GM12878 (cell line): ENCODE measurements around the gene DHX32. TPM values are rescaled to one million over a fixed set of nuclear protein-coding genes. Genes with fewer than 3 reads are reported as not detected.

Source experiments
- ATAC-seq: fragments of 200-7000 bp; cut with Tn5 transposase; 3 replicates; pipeline ENCODE4 v1.9.1; 2020; ENCODE audit warnings: mild to moderate bottlenecking, moderate library complexity
- BruUV-seq: library from RNA; stranded (reverse); fragments of 400-500 nt; replicated peaks from 2 replicates; lab custom pipeline; 2021; lab: Mats Ljungman, UMichigan
- CTCF ChIA-PET: fragments of 300-600 bp; sonication (Branson Sonifier 250); formaldehyde crosslinking; extraction: SDS; loops from one replicate; lab custom pipeline; 2021; ENCODE audit warnings: inconsistent platforms; lab: Yijun Ruan, JAX
- POLR2A ChIA-PET: fragments of 350-600 bp; formaldehyde crosslinking; extraction: SDS; loops from one replicate; lab custom pipeline; 2021; ENCODE audit warnings: inconsistent platforms; lab: Charles Lee
- RAD21 ChIA-PET: fragments of 300-600 bp; sonication (Branson Sonifier 250); formaldehyde crosslinking; loops from one replicate; lab custom pipeline; 2023; ENCODE audit warnings: antibody characterized with exemption; ENCODE audit not compliant: unreplicated experiment; lab: Charles Lee
- SMC1A ChIA-PET: fragments of 300-600 bp; sonication (Branson Sonifier 250); formaldehyde crosslinking; loops from one replicate; lab custom pipeline; 2023; ENCODE audit not compliant: unreplicated experiment, uncharacterized antibody; lab: Charles Lee
- DNase-seq: peaks from one replicate; pipeline ENCODE4 v3.0.0-alpha.2; 2011; ENCODE audit warnings: low read depth, low spot score
- FAIRE-seq: peaks from 3 replicates; lab custom pipeline; 2011; peaks lifted over from hg19 to GRCh38; lab: Jason Lieb, UNC
- H2AFZ ChIP-seq: 2 replicates; pipeline ENCODE4 v1.6.0; 2011; ENCODE audit warnings: low read depth, low read length, control low read depth; ENCODE audit not compliant: control insufficient read depth
- H3K27ac ChIP-seq: 2 replicates; pipeline ENCODE4 v1.5.1; 2011; ENCODE audit warnings: control low read depth; ENCODE audit not compliant: control insufficient read depth, insufficient read depth
- H3K27me3 ChIP-seq, 2 experiments: replicated peaks in 1 of 2; 2 replicates each; pipeline versions ENCODE4 v1.6.0 to v1.6.1; 2011; ENCODE audit warnings: low read length in 1 of 2; ENCODE audit not compliant: control insufficient read depth in 2 of 2, insufficient read depth in 2 of 2
- H3K36me3 ChIP-seq, 2 experiments: 2 replicates each; pipeline ENCODE4 v1.5.1; 2011; ENCODE audit warnings: low read length in 1 of 2; ENCODE audit not compliant: control insufficient read depth in 2 of 2, insufficient read depth in 2 of 2
- H3K4me1 ChIP-seq: 2 replicates; pipeline ENCODE4 v1.6.1; 2011; ENCODE audit warnings: mild to moderate bottlenecking, low read length, moderate library complexity, mixed read lengths; ENCODE audit not compliant: control insufficient read depth, insufficient read depth
- H3K4me2 ChIP-seq: 2 replicates; pipeline ENCODE4 v1.6.0; 2011; ENCODE audit warnings: control low read depth; ENCODE audit not compliant: control insufficient read depth, insufficient read depth
- H3K4me3 ChIP-seq: fragments of 200-600 bp; sonication (generic); 2 replicates; pipeline ENCODE4 v1.5.1; 2016
- H3K79me2 ChIP-seq: 2 replicates; pipeline ENCODE4 v1.6.0; 2011; ENCODE audit warnings: low read length; ENCODE audit not compliant: control insufficient read depth, insufficient read depth
- H3K9ac ChIP-seq: 2 replicates; pipeline ENCODE4 v1.8.0; 2011; ENCODE audit warnings: low read length, control low read depth, mixed read lengths; ENCODE audit not compliant: control insufficient read depth, insufficient read depth
- H3K9me3 ChIP-seq: replicated peaks from 3 replicates; pipeline ENCODE4 v1.5.1; 2011; ENCODE audit warnings: mild to moderate bottlenecking, low read length; ENCODE audit not compliant: control insufficient read depth, insufficient read depth
- H4K20me1 ChIP-seq: 2 replicates; pipeline ENCODE4 v1.6.0; 2011; ENCODE audit not compliant: control insufficient read depth, insufficient read depth
- CBFB ChIP-seq: IDR thresholded peaks from 2 replicates; pipeline ENCODE4 v1.6.1; 2016; ENCODE audit warnings: antibody characterized with exemption, low read depth
- JUND ChIP-seq: IDR thresholded peaks from 2 replicates; pipeline ENCODE4 v1.6.1; 2012; ENCODE audit warnings: low read depth, mild to moderate bottlenecking, low read length, improper control_type of control experiment, moderate library complexity
- KAT2A ChIP-seq: conservative IDR thresholded peaks from 2 replicates; pipeline ENCODE4 v1.6.1; 2011; ENCODE audit warnings: low read depth, low read length; ENCODE audit not compliant: control insufficient read depth
- PML ChIP-seq: IDR thresholded peaks from 2 replicates; pipeline ENCODE4 v1.6.1; 2012; ENCODE audit warnings: low read length, inconsistent platforms
- POU2F2 ChIP-seq: IDR thresholded peaks from 3 replicates; pipeline ENCODE4 v1.6.1; 2011; ENCODE audit warnings: low read depth, mild to moderate bottlenecking, low read length, borderline replicate concordance
- RAD21 ChIP-seq: IDR thresholded peaks from 2 replicates; pipeline ENCODE4 v1.6.1; 2011; ENCODE audit warnings: mild to moderate bottlenecking, low read depth, low read length, moderate library complexity; ENCODE audit not compliant: insufficient read depth
- ZNF24 ChIP-seq: fragments of 450-650 bp; IDR thresholded peaks from 2 replicates; pipeline ENCODE4 v1.6.1; 2017; ENCODE audit warnings: antibody characterized with exemption, mild to moderate bottlenecking
- WGBS: methylation state at CpG from one replicate; pipeline ENCODE4 v1.1.6; 2016; ENCODE audit warnings: low lambda C conversion rate; ENCODE audit not compliant: insufficient replicate concordance, insufficient coverage; ENCODE audit errors: missing lambda C conversion rate; 5-methylcytosine and 5-hydroxymethylcytosine counted together
- in situ Hi-C: fragments of 300-500 bp; cut with MboI; formaldehyde crosslinking; loops from 9 replicates; pipeline ENCODE4 v1.14.3; 2018; ENCODE audit warnings: mixed read lengths
- intact Hi-C: fragments of 100-400 bp; cut with micrococcal nuclease; formaldehyde crosslinking; loops from one replicate; pipeline ENCODE4 v1.14.2; 2022; ENCODE audit not compliant: unreplicated experiment
- polyA plus RNA-seq, 11 experiments: library from polyadenylated mRNA; depleted of rRNA in 4 of 11; unstranded in 6 of 11; stranded (reverse) in 5 of 11; fragments of >200 nt; fragmentation: Nextera tagmentation in 4 of 11; fragmentation: Illumina TruSeq in 1 of 11; extraction: Ambion mirVana in 4 of 11; extraction: Trizol in 1 of 11; gene quantifications; 1 replicate in 1 of 11; 2 replicates in 10 of 11; pipeline versions ENCODE4 v1.2.1 to v1.2.3, GENCODE V29; 2011 to 2016; ENCODE audit warnings: inconsistent platforms in 2 of 11, missing spikeins in 2 of 11, low read depth in 1 of 11
- total RNA-seq, 4 experiments: library from RNA; depleted of rRNA in 3 of 4; stranded (reverse); fragments of >200 nt in 3 of 4; fragmentation: Illumina TruSeq in 1 of 4; extraction: Trizol in 1 of 4; gene quantifications; 2 replicates each; pipeline versions ENCODE4 v1.2.1 to v1.2.3, GENCODE V29; 2013 to 2021
- TF ChIP-seq, protein P1 (sequence below): IDR thresholded peaks from 2 replicates; pipeline ENCODE4 v1.6.1; 2012; ENCODE audit warnings: improper control_type of control experiment, low read depth, low read length; ENCODE audit not compliant: insufficient replicate concordance
- TF ChIP-seq, protein P2 (sequence below): IDR thresholded peaks from 2 replicates; pipeline ENCODE4 v1.6.1; 2012; ENCODE audit warnings: mild to moderate bottlenecking, low read depth, low read length
- TF ChIP-seq, protein P3 (sequence below): fragments of 450-650 bp; IDR thresholded peaks from 2 replicates; pipeline ENCODE4 v1.6.1; 2016; ENCODE audit warnings: mild to moderate bottlenecking

Gene DHX32
- total and polyA plus RNA-seq, 10 of the 15 experiments (the other 5 are each of a cell fraction or from before 2014, with no cell fraction given), result 5.4 to 21.0 (median 16.0) TPM

DNA sequence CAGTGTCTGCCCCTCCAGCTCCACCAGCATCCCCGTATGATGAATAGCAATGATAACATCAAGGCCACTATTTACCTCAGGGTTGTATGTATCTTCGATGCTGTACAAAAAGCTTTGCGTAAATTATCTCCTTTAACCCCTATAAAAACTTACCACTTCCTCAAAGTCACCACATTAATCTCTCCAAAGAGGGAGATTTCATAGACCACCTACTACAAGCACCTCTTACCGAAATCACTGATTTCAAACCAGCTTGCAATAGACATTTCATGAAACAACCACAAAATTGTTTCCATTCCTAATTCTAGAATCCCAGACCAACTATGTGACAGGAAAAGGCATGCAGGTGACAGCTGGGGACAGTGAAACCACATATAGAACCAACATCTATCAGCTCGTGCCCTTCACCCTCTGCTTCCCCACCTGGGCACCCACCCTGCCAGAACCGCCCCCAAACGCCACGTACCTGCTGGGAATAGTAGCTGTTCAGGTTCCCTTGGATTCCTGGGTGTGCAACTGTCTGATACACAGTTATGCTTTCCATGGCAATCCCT, 85.4 kb downstream of the DHX32 start:
- H3K79me2 ChIP-seq, result no peaks in the 10 kb centered on the region
- H3K4me3 ChIP-seq, result no peak overlapping the region
- BruUV-seq, result no TSS peak
- SMC1A ChIA-PET, result no interaction called here
- no peaks in the 10 kb centered on the region for H3K4me1 ChIP-seq
- intact Hi-C loops, result no loop called here
- 84% methylated on average over 8 of the region's 8 CpGs for WGBS
- in situ Hi-C loops, result no loop called here
- no peak for ATAC-seq
- H3K9ac ChIP-seq, result no peak overlapping the region
- H4K20me1 ChIP-seq, result no peaks in the 10 kb centered on the region
- H3K27me3 ChIP-seq, result no peaks in the 10 kb centered on the region
- H3K4me2 ChIP-seq, result no peak overlapping the region
- peaks cover 3 to 9% of the 10 kb centered on the region in 2 experiments for H3K36me3 ChIP-seq
- CTCF ChIA-PET, result no interaction called here
- no peak overlapping the region for H2AFZ ChIP-seq
- RAD21 ChIA-PET, result no interaction called here
- POLR2A ChIA-PET, result no interaction called here
- no peak for FAIRE-seq
- no peaks in the 10 kb centered on the region for H3K9me3 ChIP-seq
- no peak for DNase-seq
- H3K27ac ChIP-seq, result no peak overlapping the region
- TF ChIP-seq, protein P1, sequence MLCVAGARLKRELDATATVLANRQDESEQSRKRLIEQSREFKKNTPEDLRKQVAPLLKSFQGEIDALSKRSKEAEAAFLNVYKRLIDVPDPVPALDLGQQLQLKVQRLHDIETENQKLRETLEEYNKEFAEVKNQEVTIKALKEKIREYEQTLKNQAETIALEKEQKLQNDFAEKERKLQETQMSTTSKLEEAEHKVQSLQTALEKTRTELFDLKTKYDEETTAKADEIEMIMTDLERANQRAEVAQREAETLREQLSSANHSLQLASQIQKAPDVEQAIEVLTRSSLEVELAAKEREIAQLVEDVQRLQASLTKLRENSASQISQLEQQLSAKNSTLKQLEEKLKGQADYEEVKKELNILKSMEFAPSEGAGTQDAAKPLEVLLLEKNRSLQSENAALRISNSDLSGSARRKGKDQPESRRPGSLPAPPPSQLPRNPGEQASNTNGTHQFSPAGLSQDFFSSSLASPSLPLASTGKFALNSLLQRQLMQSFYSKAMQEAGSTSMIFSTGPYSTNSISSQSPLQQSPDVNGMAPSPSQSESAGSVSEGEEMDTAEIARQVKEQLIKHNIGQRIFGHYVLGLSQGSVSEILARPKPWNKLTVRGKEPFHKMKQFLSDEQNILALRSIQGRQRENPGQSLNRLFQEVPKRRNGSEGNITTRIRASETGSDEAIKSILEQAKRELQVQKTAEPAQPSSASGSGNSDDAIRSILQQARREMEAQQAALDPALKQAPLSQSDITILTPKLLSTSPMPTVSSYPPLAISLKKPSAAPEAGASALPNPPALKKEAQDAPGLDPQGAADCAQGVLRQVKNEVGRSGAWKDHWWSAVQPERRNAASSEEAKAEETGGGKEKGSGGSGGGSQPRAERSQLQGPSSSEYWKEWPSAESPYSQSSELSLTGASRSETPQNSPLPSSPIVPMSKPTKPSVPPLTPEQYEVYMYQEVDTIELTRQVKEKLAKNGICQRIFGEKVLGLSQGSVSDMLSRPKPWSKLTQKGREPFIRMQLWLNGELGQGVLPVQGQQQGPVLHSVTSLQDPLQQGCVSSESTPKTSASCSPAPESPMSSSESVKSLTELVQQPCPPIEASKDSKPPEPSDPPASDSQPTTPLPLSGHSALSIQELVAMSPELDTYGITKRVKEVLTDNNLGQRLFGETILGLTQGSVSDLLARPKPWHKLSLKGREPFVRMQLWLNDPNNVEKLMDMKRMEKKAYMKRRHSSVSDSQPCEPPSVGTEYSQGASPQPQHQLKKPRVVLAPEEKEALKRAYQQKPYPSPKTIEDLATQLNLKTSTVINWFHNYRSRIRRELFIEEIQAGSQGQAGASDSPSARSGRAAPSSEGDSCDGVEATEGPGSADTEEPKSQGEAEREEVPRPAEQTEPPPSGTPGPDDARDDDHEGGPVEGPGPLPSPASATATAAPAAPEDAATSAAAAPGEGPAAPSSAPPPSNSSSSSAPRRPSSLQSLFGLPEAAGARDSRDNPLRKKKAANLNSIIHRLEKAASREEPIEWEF, result no peak
- no peak for TF ChIP-seq CBFB
- no peak for TF ChIP-seq PML
- TF ChIP-seq RAD21, result no peak
- no peak for TF ChIP-seq ZNF24
- TF ChIP-seq POU2F2, result no peak
- TF ChIP-seq JUND, result no peak
- TF ChIP-seq KAT2A, result no peak
- TF ChIP-seq, protein P2, sequence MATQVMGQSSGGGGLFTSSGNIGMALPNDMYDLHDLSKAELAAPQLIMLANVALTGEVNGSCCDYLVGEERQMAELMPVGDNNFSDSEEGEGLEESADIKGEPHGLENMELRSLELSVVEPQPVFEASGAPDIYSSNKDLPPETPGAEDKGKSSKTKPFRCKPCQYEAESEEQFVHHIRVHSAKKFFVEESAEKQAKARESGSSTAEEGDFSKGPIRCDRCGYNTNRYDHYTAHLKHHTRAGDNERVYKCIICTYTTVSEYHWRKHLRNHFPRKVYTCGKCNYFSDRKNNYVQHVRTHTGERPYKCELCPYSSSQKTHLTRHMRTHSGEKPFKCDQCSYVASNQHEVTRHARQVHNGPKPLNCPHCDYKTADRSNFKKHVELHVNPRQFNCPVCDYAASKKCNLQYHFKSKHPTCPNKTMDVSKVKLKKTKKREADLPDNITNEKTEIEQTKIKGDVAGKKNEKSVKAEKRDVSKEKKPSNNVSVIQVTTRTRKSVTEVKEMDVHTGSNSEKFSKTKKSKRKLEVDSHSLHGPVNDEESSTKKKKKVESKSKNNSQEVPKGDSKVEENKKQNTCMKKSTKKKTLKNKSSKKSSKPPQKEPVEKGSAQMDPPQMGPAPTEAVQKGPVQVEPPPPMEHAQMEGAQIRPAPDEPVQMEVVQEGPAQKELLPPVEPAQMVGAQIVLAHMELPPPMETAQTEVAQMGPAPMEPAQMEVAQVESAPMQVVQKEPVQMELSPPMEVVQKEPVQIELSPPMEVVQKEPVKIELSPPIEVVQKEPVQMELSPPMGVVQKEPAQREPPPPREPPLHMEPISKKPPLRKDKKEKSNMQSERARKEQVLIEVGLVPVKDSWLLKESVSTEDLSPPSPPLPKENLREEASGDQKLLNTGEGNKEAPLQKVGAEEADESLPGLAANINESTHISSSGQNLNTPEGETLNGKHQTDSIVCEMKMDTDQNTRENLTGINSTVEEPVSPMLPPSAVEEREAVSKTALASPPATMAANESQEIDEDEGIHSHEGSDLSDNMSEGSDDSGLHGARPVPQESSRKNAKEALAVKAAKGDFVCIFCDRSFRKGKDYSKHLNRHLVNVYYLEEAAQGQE, result no peak
- TF ChIP-seq, protein P3, sequence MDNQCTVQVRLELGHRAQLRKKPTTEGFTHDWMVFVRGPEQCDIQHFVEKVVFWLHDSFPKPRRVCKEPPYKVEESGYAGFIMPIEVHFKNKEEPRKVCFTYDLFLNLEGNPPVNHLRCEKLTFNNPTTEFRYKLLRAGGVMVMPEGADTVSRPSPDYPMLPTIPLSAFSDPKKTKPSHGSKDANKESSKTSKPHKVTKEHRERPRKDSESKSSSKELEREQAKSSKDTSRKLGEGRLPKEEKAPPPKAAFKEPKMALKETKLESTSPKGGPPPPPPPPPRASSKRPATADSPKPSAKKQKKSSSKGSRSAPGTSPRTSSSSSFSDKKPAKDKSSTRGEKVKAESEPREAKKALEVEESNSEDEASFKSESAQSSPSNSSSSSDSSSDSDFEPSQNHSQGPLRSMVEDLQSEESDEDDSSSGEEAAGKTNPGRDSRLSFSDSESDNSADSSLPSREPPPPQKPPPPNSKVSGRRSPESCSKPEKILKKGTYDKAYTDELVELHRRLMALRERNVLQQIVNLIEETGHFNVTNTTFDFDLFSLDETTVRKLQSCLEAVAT, result no peak
